ENCODE measurements around the gene FDPS.
A peak's percentile ranks its signal among the peaks of the same experiment; 100 is the strongest.

FDPS gene

GRCh38 chr1:155308493-155309422 is at the start of gene FDPS:
Gene FDPS, plus strand, starts transcription at chr1:155308866. Its CDS starts 924 bp downstream, at chr1:155309790.
- DNase-seq (ENCODE audit: low read depth): peak; percentile 91

- DNase-seq (ENCODE audit: low read depth): no peak
Measured at GRCh38 chr1:155260276-155260675, 48.4 kb upstream of the FDPS start.

- no peak for DNase-seq (ENCODE audit: low read depth)
Measured at GRCh38 chr1:155261493-155261851, 47.2 kb upstream of the FDPS start.

GRCh38 chr1:155261852-155262673 is 46.6 kb upstream of the FDPS start, which contains the start of gene SCAMP3:
Gene SCAMP3, minus strand, starts transcription at chr1:155262360. Its CDS starts 209 bp downstream, at chr1:155262151.
- DNase-seq (ENCODE audit: low read depth): peak; percentile 65

GRCh38 chr1:155263067-155263466 is 45.6 kb upstream of the FDPS start:
- DNase-seq (ENCODE audit: low read depth): no peak

GRCh38 chr1:155266553-155266952 is 42.1 kb upstream of the FDPS start:
- DNase-seq (ENCODE audit: low read depth): no peak

- no peak for DNase-seq (ENCODE audit: low read depth)
Measured at GRCh38 chr1:155267373-155267772, 41.3 kb upstream of the FDPS start.

- no peak for DNase-seq (ENCODE audit: low read depth)
Measured at GRCh38 chr1:155268630-155269029, 40.0 kb upstream of the FDPS start.

GRCh38 chr1:155269381-155269780 is 39.3 kb upstream of the FDPS start:
- no peak for DNase-seq (ENCODE audit: low read depth)

GRCh38 chr1:155272466-155273342 is 36.0 kb upstream of the FDPS start:
- DNase-seq (ENCODE audit: low read depth): no peak

GRCh38 chr1:155273343-155274245 is 35.1 kb upstream of the FDPS start, which contains the start of gene CLK2:
Gene CLK2, minus strand, starts transcription at chr1:155273504. Its CDS starts 2,527 bp downstream, at chr1:155270977.
- DNase-seq (ENCODE audit: low read depth): peak; percentile 89

- peak; percentile 83 for DNase-seq (ENCODE audit: low read depth)
Measured at GRCh38 chr1:155277070-155277901, 31.4 kb upstream of the FDPS start, which contains the start of gene HCN3. Gene HCN3, plus strand, starts transcription at chr1:155277463. Its CDS starts 128 bp downstream, at chr1:155277591.

GRCh38 chr1:155277902-155278688 is 30.6 kb upstream of the FDPS start:
- DNase-seq (ENCODE audit: low read depth): peak; percentile 49

GRCh38 chr1:155278689-155279160 is 29.9 kb upstream of the FDPS start:
- DNase-seq (ENCODE audit: low read depth): no peak

- DNase-seq (ENCODE audit: low read depth): no peak
Measured at GRCh38 chr1:155279268-155279667, 29.4 kb upstream of the FDPS start.

GRCh38 chr1:155282488-155283091 is 26.1 kb upstream of the FDPS start:
- no peak for DNase-seq (ENCODE audit: low read depth)

- DNase-seq (ENCODE audit: low read depth): no peak
Measured at GRCh38 chr1:155284476-155284875, 24.2 kb upstream of the FDPS start.

- DNase-seq (ENCODE audit: low read depth): no peak
Measured at GRCh38 chr1:155285063-155285462, 23.6 kb upstream of the FDPS start.
